H9 (cell line): ENCODE data around the gene RPL12. TPM values are rescaled to one million over a fixed set of nuclear protein-coding genes. Genes with fewer than 3 reads are reported as not detected.
A peak's percentile ranks its signal among the peaks of the same experiment; 100 is the strongest.

Experiments
- DNase-seq: peaks from one replicate; pipeline ENCODE4 v3.0.0-alpha.2; 2017
- H2AFZ ChIP-seq: one replicate; pipeline ENCODE4 v1.6.1; 2013; ENCODE audit warnings: mild to moderate bottlenecking, low read length, control low read depth, moderate library complexity
- H2AK5ac ChIP-seq: 2 replicates; pipeline ENCODE4 v1.6.1; 2013; ENCODE audit warnings: low read length, control low read depth, mixed read lengths; ENCODE audit not compliant: insufficient read length
- H2BK120ac ChIP-seq: one replicate; pipeline ENCODE4 v1.6.1; 2013; ENCODE audit warnings: low read depth, mild to moderate bottlenecking, low read length, control low read depth, inconsistent platforms; ENCODE audit not compliant: poor library complexity, severe bottlenecking
- H2BK12ac ChIP-seq: 2 replicates; pipeline ENCODE4 v1.6.1; 2013; ENCODE audit warnings: low read length, control low read depth, mixed read lengths, low read depth; ENCODE audit not compliant: insufficient read length
- H2BK15ac ChIP-seq: 2 replicates; pipeline ENCODE4 v1.6.1; 2013; ENCODE audit warnings: low read depth, low read length, control low read depth
- H2BK20ac ChIP-seq: one replicate; pipeline ENCODE4 v1.6.1; 2013; ENCODE audit warnings: low read depth, mild to moderate bottlenecking, low read length, control low read depth, inconsistent platforms; ENCODE audit not compliant: poor library complexity, severe bottlenecking
- H2BK5ac ChIP-seq: 2 replicates; pipeline ENCODE4 v1.6.1; 2013; ENCODE audit warnings: low read length, control low read depth, mixed read lengths; ENCODE audit not compliant: insufficient read length
- H3K14ac ChIP-seq: 2 replicates; pipeline ENCODE4 v1.6.1; 2013; ENCODE audit warnings: low read length, control low read depth; ENCODE audit not compliant: insufficient read depth
- H3K18ac ChIP-seq: 2 replicates; pipeline ENCODE4 v1.6.1; 2013; ENCODE audit warnings: low read depth, mild to moderate bottlenecking, mixed read lengths, low read length, control low read depth; ENCODE audit not compliant: insufficient read length
- H3K23ac ChIP-seq: 2 replicates; pipeline ENCODE4 v1.6.1; 2013; ENCODE audit warnings: low read length, control low read depth, mixed read lengths, low read depth; ENCODE audit not compliant: insufficient read length
- H3K23me2 ChIP-seq: 2 replicates; pipeline ENCODE4 v1.6.1; 2013; ENCODE audit warnings: low read depth, mild to moderate bottlenecking, mixed read lengths, low read length, control low read depth; ENCODE audit not compliant: insufficient read length, poor library complexity, severe bottlenecking
- H3K27ac ChIP-seq: 2 replicates; pipeline ENCODE4 v1.5.1; 2013; ENCODE audit warnings: low read length, control low read depth, mixed read lengths, low read depth; ENCODE audit not compliant: insufficient read length
- H3K27me3 ChIP-seq: 2 replicates; pipeline ENCODE4 v1.6.1; 2013; ENCODE audit warnings: low read length, control low read depth, inconsistent platforms; ENCODE audit not compliant: insufficient read depth
- H3K4ac ChIP-seq: 2 replicates; pipeline ENCODE4 v1.6.1; 2013; ENCODE audit warnings: low read depth, mild to moderate bottlenecking, control low read depth, inconsistent platforms, low read length, moderate library complexity
- H3K4me1 ChIP-seq: 2 replicates; pipeline ENCODE4 v1.6.1; 2013; ENCODE audit warnings: low read length, control low read depth, inconsistent platforms; ENCODE audit not compliant: insufficient read depth
- H3K4me2 ChIP-seq: 2 replicates; pipeline ENCODE4 v1.6.1; 2013; ENCODE audit warnings: low read length, control low read depth, mixed read lengths; ENCODE audit not compliant: insufficient read length, insufficient read depth
- H3K56ac ChIP-seq: 2 replicates; pipeline ENCODE4 v1.6.1; 2013; ENCODE audit warnings: low read depth, mild to moderate bottlenecking, mixed read lengths, low read length, control low read depth; ENCODE audit not compliant: insufficient read length
- H3K79me1 ChIP-seq: 2 replicates; pipeline ENCODE4 v1.6.1; 2013; ENCODE audit warnings: low read depth, mild to moderate bottlenecking, moderate library complexity, low read length, control low read depth, inconsistent platforms; ENCODE audit not compliant: insufficient read depth, poor library complexity, severe bottlenecking
- H3K79me2 ChIP-seq: 2 replicates; pipeline ENCODE4 v1.6.1; 2013; ENCODE audit warnings: low read length, control low read depth, inconsistent platforms; ENCODE audit not compliant: insufficient read depth
- H3K9ac ChIP-seq: 2 replicates; pipeline ENCODE4 v1.6.1; 2013; ENCODE audit warnings: low read length, control low read depth, mixed read lengths; ENCODE audit not compliant: insufficient read length; ENCODE audit errors: extremely low read depth
- H3K9me3 ChIP-seq: one replicate; pipeline ENCODE4 v1.6.1; 2013; ENCODE audit warnings: low read depth, low read length, inconsistent platforms; ENCODE audit not compliant: control insufficient read depth
- H3T11ph ChIP-seq: one replicate; pipeline ENCODE4 v1.6.1; 2013; ENCODE audit warnings: mild to moderate bottlenecking, low read length, control low read depth, inconsistent platforms
- H4K20me1 ChIP-seq: one replicate; pipeline ENCODE4 v1.6.1; 2013; ENCODE audit not compliant: control insufficient read depth, insufficient read length, insufficient read depth
- H4K5ac ChIP-seq: 2 replicates; pipeline ENCODE4 v1.6.1; 2013; ENCODE audit warnings: low read depth, mild to moderate bottlenecking, mixed read lengths, low read length, control low read depth; ENCODE audit not compliant: insufficient read length
- H4K8ac ChIP-seq: replicated peaks from 2 replicates; pipeline ENCODE4 v1.6.1; 2013; ENCODE audit warnings: low read length, control low read depth, mixed read lengths, low read depth; ENCODE audit not compliant: insufficient read length
- H4K91ac ChIP-seq: 2 replicates; pipeline ENCODE4 v1.6.1; 2013; ENCODE audit warnings: low read depth, mild to moderate bottlenecking, moderate library complexity, mixed read lengths, low read length, control low read depth; ENCODE audit not compliant: insufficient read length
- H3K27ac Mint-ChIP-seq, 3 experiments: 2 replicates in 2 of 3; 3 replicates in 1 of 3; pipeline ENCODE4 v1.8.0; 2020 to 2021; ENCODE audit warnings: mixed read lengths in 3 of 3, mild to moderate bottlenecking in 1 of 3, moderate library complexity in 1 of 3
- H3K27me3 Mint-ChIP-seq: 2 replicates; pipeline ENCODE4 v1.8.0; 2021; ENCODE audit warnings: low read depth, mild to moderate bottlenecking, moderate library complexity, mixed read lengths
- H3K36me3 Mint-ChIP-seq, 3 experiments: 2 replicates in 2 of 3; 3 replicates in 1 of 3; pipeline ENCODE4 v1.8.0; 2020 to 2021; ENCODE audit warnings: low read depth in 3 of 3, mixed read lengths in 3 of 3; ENCODE audit not compliant: insufficient read depth in 1 of 3
- H3K4me1 Mint-ChIP-seq, 2 experiments: 2 replicates each; pipeline ENCODE4 v1.8.0; 2020; ENCODE audit warnings: mixed read lengths in 2 of 2
- H3K4me3 Mint-ChIP-seq, 2 experiments: 2 replicates in 1 of 2; 3 replicates in 1 of 2; pipeline ENCODE4 v1.8.0; 2020 to 2021; ENCODE audit warnings: mild to moderate bottlenecking in 2 of 2, mixed read lengths in 2 of 2, moderate library complexity in 1 of 2
- H3K9me3 Mint-ChIP-seq, 2 experiments: 2 replicates in 1 of 2; 3 replicates in 1 of 2; pipeline ENCODE4 v1.8.0; 2020; ENCODE audit warnings: mild to moderate bottlenecking in 2 of 2, mixed read lengths in 2 of 2, moderate library complexity in 1 of 2
- CTCF ChIP-seq: fragments of 200-600 bp; sonication (generic); conservative IDR thresholded peaks from 3 replicates; pipeline ENCODE4 v1.8.0; 2021; ENCODE audit warnings: antibody characterized with exemption, mild to moderate bottlenecking
- WGBS: extraction: QIAGEN DNeasy Blood & Tissue Kit; methylation state at CpG from one replicate; pipeline ENCODE4 v1.1.7; 2013; ENCODE audit warnings: missing lambda C conversion rate, low lambda C conversion rate, mixed read lengths; ENCODE audit not compliant: insufficient read length; ENCODE audit errors: extremely low coverage; 5-methylcytosine and 5-hydroxymethylcytosine counted together
- total RNA-seq: library from RNA; stranded (reverse); gene quantifications from 2 replicates; pipeline ENCODE4 v1.2.1, GENCODE V29; 2021

Gene RPL12
- total RNA-seq, 1 experiment from 2014 or later: 1,710 TPM

- H2AFZ ChIP-seq: no peak overlapping the region
These were observed 46.6 kb upstream of the RPL12 start for GRCh38 chr9:127497656-127498290.

More at GRCh38 chr9:127497656-127498290, 46.6 kb upstream of the RPL12 start:
- Mint-ChIP-seq H3K36me3 (peaks cover 5 to 23% (median 18%) of the 10 kb centered on the region in 3 experiments; a peak in 5 of 7 replicates), H3K4me1 (peaks cover 0 to 10% of the 10 kb centered on the region in 2 experiments; a peak in 2 of 4 replicates), H3K27ac (0 out of 7 replicates have a peak overlapping the region, but pooled peaks of 1 of the 3 experiments have one; percentile 23), H3K4me3 (no peak overlapping the region), H3K27me3 (no peaks in the 10 kb centered on the region), H3K9me3 (no peaks in the 10 kb centered on the region)
- Histone ChIP-seq H3K4ac (no peak overlapping the region), H4K91ac (no peak overlapping the region), H2BK12ac (no peak overlapping the region), H3K4me2 (no peak overlapping the region), H3K23ac (no peak overlapping the region), H2BK5ac (no peak overlapping the region), H2BK15ac (no peak overlapping the region), H3K9ac (no peak overlapping the region), H4K20me1 (no peaks in the 10 kb centered on the region), H3K79me2 (no peaks in the 10 kb centered on the region), H3K14ac (no peak overlapping the region), H2AK5ac (no peak overlapping the region), H3K9me3 (no peaks in the 10 kb centered on the region), H3K4me1 (no peaks in the 10 kb centered on the region), H2BK120ac (no peak overlapping the region), H3K79me1 (no peaks in the 10 kb centered on the region), H3K18ac (no peak overlapping the region), H3K27ac (no peak overlapping the region), H3T11ph (no peak overlapping the region), H2BK20ac (no peak overlapping the region), H4K8ac (no peak overlapping the region), H4K5ac (no peak overlapping the region), H3K56ac (no peak overlapping the region), H3K27me3 (no peaks in the 10 kb centered on the region), H3K23me2 (no peaks in the 10 kb centered on the region)
- no peak for TF ChIP-seq CTCF
- WGBS: no CpG with 5 or more reads among the region's 13 CpGs
- DNase-seq: no peak
